HG03025 (cell line): ENCODE results near the gene SLC39A8.
A peak's percentile ranks its signal among the peaks of the same experiment; 100 is the strongest.
"Not testable (repeated sequence)": the region's sequence is repeated elsewhere in the genome, so short reads cannot be mapped to it uniquely, and the experiment has no call there.

Experiments used
- ATAC-seq: cut with Tn5 transposase; IDR thresholded peaks from one replicate; pipeline ENCODE4 v1.9.1; 2021; ENCODE audit warnings: mild to moderate bottlenecking, moderate library complexity; ENCODE audit not compliant: unreplicated experiment, low FRiP score

SLC39A8 gene

GRCh38 chr4:102308032-102308799 lies 37.1 kb downstream of the SLC39A8 start:
- no peak for ATAC-seq

DNA sequence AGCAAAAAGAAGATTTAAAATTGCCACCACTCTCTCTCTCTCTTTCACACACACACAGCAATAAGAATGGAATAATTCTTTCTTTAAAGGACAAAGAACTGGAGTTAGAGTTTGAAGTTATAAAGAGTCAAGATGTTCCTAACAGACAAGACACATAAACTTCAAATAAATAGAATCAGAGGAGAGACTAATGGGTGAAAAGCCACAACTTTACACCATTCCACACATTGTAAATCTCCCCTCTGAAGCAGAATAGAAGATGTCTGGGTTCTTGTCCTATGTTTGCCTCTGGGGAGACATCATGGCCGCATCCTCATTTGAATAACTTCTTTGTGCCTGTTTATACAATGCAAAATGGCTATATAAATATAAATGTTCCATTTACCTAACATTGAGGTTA lies 39.6 kb downstream of the SLC39A8 start:
- ATAC-seq, result no peak

- ATAC-seq, result no peak
Observed at GRCh38 chr4:102302762-102303161, 42.5 kb downstream of the SLC39A8 start.

GRCh38 chr4:102301167-102301566 lies 44.1 kb downstream of the SLC39A8 start:
- ATAC-seq, result no peak

DNA sequence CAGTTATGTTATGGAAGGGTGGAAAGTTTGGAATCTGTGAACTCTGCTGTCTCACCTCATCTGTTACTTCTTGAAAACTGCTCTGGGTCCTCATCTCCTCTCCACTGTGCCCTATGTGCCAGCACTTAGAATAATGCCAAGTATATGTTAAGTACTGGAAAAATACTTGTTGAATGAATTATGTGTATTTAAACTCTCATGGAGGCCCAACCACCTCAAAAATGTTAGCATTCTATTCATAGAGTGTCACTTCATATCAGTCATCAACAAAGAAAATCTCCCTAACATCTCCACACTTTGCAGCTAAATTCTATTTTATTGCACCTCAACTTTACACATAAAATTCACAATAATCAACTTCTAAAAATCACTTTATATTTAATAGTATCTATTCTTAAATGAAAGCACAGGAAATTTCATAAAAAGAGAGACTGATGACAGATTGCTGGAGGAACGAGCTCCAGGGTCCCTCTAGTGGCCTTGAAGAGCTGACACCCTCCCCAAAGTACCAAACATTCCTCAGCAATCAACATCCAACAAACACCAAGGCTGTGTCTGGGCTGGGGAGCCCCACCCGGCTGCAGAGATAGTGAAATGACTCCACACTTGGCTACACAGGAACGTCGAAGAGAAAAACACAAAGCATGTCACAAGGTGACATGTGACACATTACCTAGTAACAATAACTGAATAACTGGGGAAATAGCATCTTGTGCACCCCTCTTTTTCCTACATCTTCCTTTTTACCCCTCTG lies 45.8 kb downstream of the SLC39A8 start:
- peak; percentile 85 for ATAC-seq

DNA sequence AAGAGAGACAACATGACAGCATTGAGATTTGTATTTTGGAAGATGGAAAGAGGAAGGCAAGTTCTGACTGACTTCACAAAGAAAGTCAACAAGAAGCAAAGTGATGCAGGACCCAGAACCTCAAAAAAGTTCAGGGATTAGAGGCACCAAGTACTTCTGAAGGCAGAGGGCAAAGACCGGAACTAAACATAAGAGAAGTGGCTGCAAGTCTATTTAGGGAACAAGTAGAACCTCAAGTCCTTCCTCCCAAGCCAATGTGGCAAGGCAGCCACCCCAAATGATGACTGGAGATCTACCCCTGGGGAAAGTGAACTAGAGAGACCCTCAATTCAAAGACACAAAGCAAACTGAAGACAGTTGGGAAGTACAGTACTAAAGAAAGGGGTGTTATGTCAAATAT lies 46.6 kb downstream of the SLC39A8 start:
- no peak for ATAC-seq

DNA sequence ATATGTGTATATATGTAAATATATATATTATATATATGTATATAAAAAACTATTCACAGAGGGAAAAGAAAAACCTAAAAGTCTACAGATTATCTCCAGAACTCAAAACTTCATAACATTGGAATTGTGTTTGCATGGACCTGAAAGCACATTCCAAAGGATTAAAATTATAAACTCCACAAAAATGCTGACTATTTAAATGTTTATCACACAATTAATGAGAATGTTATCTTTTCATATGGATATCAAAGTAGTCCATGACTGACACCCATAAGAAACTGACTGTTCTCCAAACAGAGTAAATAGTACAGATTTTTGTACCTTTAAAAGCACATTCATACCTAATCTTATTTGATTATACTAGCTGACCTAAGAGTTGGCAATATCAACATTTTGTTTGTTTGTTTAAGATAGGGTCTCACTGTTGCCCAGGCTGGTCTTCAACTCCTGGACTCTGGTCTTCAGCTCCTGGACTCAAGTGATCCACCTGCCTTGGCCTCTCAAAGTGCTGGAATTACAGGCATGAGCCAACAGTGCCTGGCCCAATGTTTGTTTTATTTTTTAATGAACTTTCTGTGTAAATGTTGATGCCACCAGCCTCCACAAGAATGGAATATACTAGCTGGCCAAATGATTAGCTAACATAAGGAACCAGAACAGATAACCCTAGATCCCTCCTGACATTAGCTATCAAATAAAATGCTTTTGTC lies 50.0 kb downstream of the SLC39A8 start:
- no peak for ATAC-seq

- no peak for ATAC-seq
Observed at GRCh38 chr4:102288497-102288896, 56.8 kb downstream of the SLC39A8 start.

GRCh38 chr4:102285831-102286230 lies 59.5 kb downstream of the SLC39A8 start:
- ATAC-seq, result no peak

GRCh38 chr4:102281171-102281839 lies 64.0 kb downstream of the SLC39A8 start:
- no peak for ATAC-seq

DNA sequence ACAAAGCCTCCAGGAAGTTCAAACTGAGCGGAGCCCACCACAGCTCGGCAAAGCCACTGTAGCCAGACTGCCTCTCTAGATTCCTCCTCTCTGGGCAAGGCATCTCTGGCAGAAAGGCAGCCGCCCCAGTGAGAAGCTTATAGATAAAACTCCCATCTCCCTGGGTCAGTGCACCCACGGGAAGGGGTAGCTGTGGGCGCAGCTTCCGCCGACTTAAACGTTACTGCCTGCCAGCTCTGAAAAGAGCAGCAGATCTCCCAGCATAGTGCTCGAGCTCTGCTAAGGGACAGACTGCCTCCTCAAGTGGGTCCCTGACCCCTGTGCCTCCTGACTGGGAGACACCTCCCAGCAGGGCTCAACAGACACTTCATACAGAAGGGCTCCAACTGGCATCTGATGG lies 72.0 kb downstream of the SLC39A8 start:
- ATAC-seq, result not testable (repeated sequence)

GRCh38 chr4:102272318-102272717 lies 73.0 kb downstream of the SLC39A8 start:
- no peak for ATAC-seq

GRCh38 chr4:102268355-102268754 lies 76.9 kb downstream of the SLC39A8 start:
- ATAC-seq, result no peak

DNA sequence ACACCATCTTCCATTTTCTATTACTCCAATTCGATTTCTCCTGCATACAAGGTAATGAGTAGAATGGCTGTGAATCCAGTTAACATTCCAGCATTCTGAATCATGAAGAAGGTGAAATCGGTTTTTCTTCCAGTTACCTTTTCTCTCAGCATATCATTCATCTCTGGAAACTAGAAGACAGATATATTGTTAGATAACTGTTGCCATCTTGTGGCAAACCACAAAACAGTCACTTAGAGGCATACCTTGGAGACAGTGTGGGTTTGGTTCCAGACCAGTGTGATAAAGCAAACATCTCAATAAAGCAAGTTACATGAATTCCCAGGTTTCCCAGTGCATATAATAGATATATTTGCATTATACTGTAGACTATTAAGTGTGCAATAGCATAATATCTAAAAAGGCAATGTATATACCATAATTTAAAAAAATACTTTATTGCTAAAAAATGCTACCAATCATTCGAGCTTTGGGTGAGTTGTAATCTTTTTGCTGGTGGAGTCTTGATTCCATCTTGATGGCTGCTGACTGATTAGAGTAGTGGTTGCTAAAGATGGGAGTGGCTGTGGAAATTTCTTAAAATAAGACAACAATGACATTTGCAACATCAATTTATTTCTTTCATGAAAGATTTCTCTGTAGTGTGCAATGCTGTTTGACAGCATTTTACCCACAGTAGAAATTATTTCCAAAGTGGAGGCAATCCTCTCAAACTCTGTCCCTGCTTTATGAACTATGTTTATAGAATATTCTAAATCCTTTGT lies 82.1 kb downstream of the SLC39A8 start:
- ATAC-seq, result peak; percentile 84

DNA sequence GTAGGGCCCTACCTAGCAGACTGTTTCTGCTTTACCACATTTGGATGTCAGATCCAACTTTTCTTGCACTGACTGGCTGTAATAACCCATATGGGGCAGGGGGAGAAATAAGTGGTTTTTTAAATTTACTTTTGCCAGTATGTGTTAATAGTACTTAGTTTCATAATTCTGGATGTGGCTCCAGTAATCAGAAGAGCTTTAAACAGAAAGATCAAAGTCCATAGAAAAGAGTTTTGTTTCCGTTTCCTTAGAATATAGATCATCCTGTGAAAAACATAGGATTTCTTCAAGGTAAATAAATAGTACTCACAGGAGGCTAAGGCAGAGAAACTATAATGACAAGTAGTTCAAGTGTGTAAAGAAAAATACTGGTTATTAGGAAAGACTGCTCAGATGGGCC lies 85.6 kb downstream of the SLC39A8 start:
- no peak for ATAC-seq

- ATAC-seq, result no peak
Observed at GRCh38 chr4:102259081-102259480, 86.2 kb downstream of the SLC39A8 start.

- ATAC-seq, result no peak
Observed at GRCh38 chr4:102256321-102256720, 89.0 kb downstream of the SLC39A8 start.

DNA sequence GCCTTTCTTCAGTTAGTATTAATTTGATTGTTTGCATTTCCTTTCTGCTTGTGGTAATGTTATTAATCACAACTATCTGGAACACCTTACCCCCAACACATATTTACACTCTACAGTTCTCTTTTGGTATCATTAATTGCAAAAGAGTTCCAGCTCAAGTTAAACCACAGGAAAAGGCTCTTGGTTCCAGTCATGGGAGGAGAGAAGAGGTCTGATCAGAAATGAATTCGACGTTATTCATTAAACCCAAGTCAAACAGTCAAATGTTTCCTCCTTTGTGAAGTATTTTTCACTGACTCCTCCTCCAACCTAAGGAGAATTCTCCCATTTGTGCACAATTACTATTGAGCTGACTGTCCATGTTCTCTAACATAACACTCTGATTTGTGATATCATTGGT lies 91.4 kb downstream of the SLC39A8 start:
- no peak for ATAC-seq

GRCh38 chr4:102252171-102252570 lies 93.1 kb downstream of the SLC39A8 start:
- no peak for ATAC-seq

DNA sequence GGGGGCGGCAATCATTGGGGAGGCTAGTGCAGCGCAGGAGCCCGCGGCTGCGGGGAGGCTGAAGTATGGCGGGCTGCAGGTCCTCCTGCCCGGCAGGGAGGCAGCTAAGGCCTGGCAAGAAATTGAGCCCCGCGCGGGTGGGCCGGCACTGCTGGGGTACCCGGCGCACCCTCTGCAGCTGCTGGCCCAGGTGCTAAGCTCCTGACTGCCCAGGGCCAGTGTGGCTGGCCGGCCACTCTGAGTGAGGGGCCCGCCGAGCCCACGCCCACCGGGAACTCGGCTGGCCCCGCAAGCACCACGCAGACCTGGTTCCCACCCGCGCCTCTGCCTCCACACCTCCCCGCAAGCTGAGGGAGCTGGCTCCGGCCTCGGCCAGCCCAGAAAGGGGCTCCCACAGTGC lies 94.9 kb downstream of the SLC39A8 start:
- no peak for ATAC-seq
